A549 (cell line): ENCODE data around the gene ZNF644. TPM values are rescaled to one million over a fixed set of nuclear protein-coding genes. Genes with fewer than 3 reads are reported as not detected.

ENCODE experiments used
- ATAC-seq, 2 experiments: fragments of 200-7000 bp in 1 of 2; fragments of >200 bp in 1 of 2; cut with Nextera tagmentation in 1 of 2; cut with Tn5 transposase in 1 of 2; 3 replicates each; pipeline versions ENCODE4 v1.8.0 to v1.9.1; 2018 to 2020; ENCODE audit warnings: mild to moderate bottlenecking in 1 of 2, moderate library complexity in 1 of 2
- CTCF ChIA-PET: fragments of 300-600 bp; sonication (Branson Sonifier 250); formaldehyde crosslinking; extraction: SDS; loops from one replicate; lab custom pipeline; 2021; ENCODE audit warnings: antibody characterized with exemption, inconsistent platforms; lab: Yijun Ruan, JAX
- POLR2A ChIA-PET: fragments of 350-600 bp; formaldehyde crosslinking; extraction: SDS; loops from one replicate; lab custom pipeline; 2021; ENCODE audit warnings: antibody characterized with exemption, inconsistent platforms; lab: Yijun Ruan, JAX
- DNase-seq, 2 experiments: peaks; one replicate each; pipeline versions ENCODE4 v3.0.0 to v3.0.0-alpha.2; 2011 to 2016; ENCODE audit warnings: low read depth in 1 of 2, low spot score in 1 of 2
- FAIRE-seq: peaks from 2 replicates; lab custom pipeline; 2011; peaks lifted over from hg19 to GRCh38; lab: Jason Lieb, UNC
- H3K27ac ChIP-seq, 2 experiments: fragments of >200 bp; sonication (Bioruptor Twin); formaldehyde crosslinking; 3 replicates each; pipeline ENCODE4 v1.5.1; 2016 to 2017
- H3K4me1 ChIP-seq: fragments of >200 bp; sonication (Bioruptor Twin); formaldehyde crosslinking; 3 replicates; pipeline ENCODE4 v1.6.1; 2016
- H3K4me2 ChIP-seq: fragments of >200 bp; sonication (Bioruptor Twin); formaldehyde crosslinking; 3 replicates; pipeline ENCODE4 v1.6.1; 2016
- H3K4me3 ChIP-seq: fragments of >200 bp; sonication (Bioruptor Twin); formaldehyde crosslinking; 3 replicates; pipeline ENCODE4 v1.5.1; 2016
- H3K9me3 ChIP-seq: fragments of >200 bp; sonication (Bioruptor Twin); formaldehyde crosslinking; 3 replicates; pipeline ENCODE4 v1.6.1; 2016
- BHLHE40 ChIP-seq: IDR thresholded peaks from 2 replicates; pipeline ENCODE4 v1.6.1; 2012; ENCODE audit warnings: low read depth, low read length, inconsistent platforms
- CBX2 ChIP-seq: fragments of 200-600 bp; sonication (generic); IDR thresholded peaks from 2 replicates; pipeline ENCODE4 v1.6.1; 2016; ENCODE audit warnings: low read depth, mild to moderate bottlenecking, borderline replicate concordance
- CBX8 ChIP-seq: fragments of 200-600 bp; sonication (generic); IDR thresholded peaks from 2 replicates; pipeline ENCODE4 v1.6.1; 2016
- CHD2 ChIP-seq: fragments of 150-350 bp; IDR thresholded peaks from 2 replicates; pipeline ENCODE4 v1.6.1; 2014; ENCODE audit warnings: low read length; ENCODE audit not compliant: partially characterized antibody
- CHD4 ChIP-seq: fragments of 200-600 bp; sonication (generic); IDR thresholded peaks from 2 replicates; pipeline ENCODE4 v1.6.1; 2016; ENCODE audit warnings: antibody characterized with exemption, mild to moderate bottlenecking, borderline replicate concordance
- EHF ChIP-seq: fragments of 250-450 bp; sonication (Bioruptor Pico); IDR thresholded peaks from 2 replicates; pipeline ENCODE4 v1.5.0; 2020; ENCODE audit warnings: mild to moderate bottlenecking
- FOSL2 ChIP-seq, 2 experiments: fragments of 450-650 bp in 1 of 2; fragments of >200 bp in 1 of 2; sonication (Bioruptor Twin) in 1 of 2; formaldehyde crosslinking; IDR thresholded peaks; 2 replicates each; pipeline versions ENCODE4 v1.5.0 to v1.6.1; 2016 to 2020; ENCODE audit warnings: mild to moderate bottlenecking in 1 of 2, moderate library complexity in 1 of 2
- FOXS1 ChIP-seq: fragments of 250-450 bp; sonication (Bioruptor Pico); IDR thresholded peaks from 2 replicates; pipeline ENCODE4 v1.5.0; 2020; ENCODE audit warnings: mild to moderate bottlenecking, moderate library complexity
- HDAC2 ChIP-seq: fragments of 200-600 bp; sonication (generic); IDR thresholded peaks from 2 replicates; pipeline ENCODE4 v1.6.1; 2016
- HEYL ChIP-seq: fragments of 250-450 bp; sonication (Bioruptor Pico); IDR thresholded peaks from 2 replicates; pipeline ENCODE4 v1.8.0; 2021; ENCODE audit warnings: mild to moderate bottlenecking, moderate library complexity
- HOXA7 ChIP-seq: fragments of 250-450 bp; sonication (Bioruptor Pico); IDR thresholded peaks from 2 replicates; pipeline ENCODE4 v1.5.0; 2020; ENCODE audit warnings: mild to moderate bottlenecking, moderate library complexity
- HOXB13 ChIP-seq: fragments of 250-450 bp; sonication (Bioruptor Pico); IDR thresholded peaks from 2 replicates; pipeline ENCODE4 v1.5.0; 2020; ENCODE audit warnings: low read depth, mild to moderate bottlenecking, moderate library complexity
- JUN ChIP-seq, 2 experiments: fragments of >200 bp; sonication (Bioruptor Twin); formaldehyde crosslinking; IDR thresholded peaks; 2 replicates in 1 of 2; 3 replicates in 1 of 2; pipeline ENCODE4 v1.6.1; 2016 to 2017
- JUNB ChIP-seq: fragments of >200 bp; sonication (Bioruptor Twin); formaldehyde crosslinking; IDR thresholded peaks from 2 replicates; pipeline ENCODE4 v1.6.1; 2016
- KDM5A ChIP-seq: fragments of 200-600 bp; sonication (generic); IDR thresholded peaks from 2 replicates; pipeline ENCODE4 v1.6.1; 2016; ENCODE audit warnings: antibody characterized with exemption, mild to moderate bottlenecking
- MYC ChIP-seq: IDR thresholded peaks from 2 replicates; pipeline ENCODE4 v1.6.1; 2012; ENCODE audit warnings: mild to moderate bottlenecking, inconsistent platforms, low read length, improper control_type of control experiment, borderline replicate concordance
- NFE2L2 ChIP-seq: fragments of 150-350 bp; conservative IDR thresholded peaks from 2 replicates; pipeline ENCODE4 v1.6.1; 2014; ENCODE audit warnings: low read length
- NPAS2 ChIP-seq: fragments of 250-450 bp; sonication (Bioruptor Pico); IDR thresholded peaks from 2 replicates; pipeline ENCODE4 v1.8.0; 2022; ENCODE audit warnings: mild to moderate bottlenecking, moderate library complexity, borderline replicate concordance
- NR3C1 ChIP-seq: fragments of >200 bp; sonication (Bioruptor Twin); formaldehyde crosslinking; IDR thresholded peaks from 3 replicates; pipeline ENCODE4 v1.6.1; 2017
- POLR2A ChIP-seq: IDR thresholded peaks from 2 replicates; pipeline ENCODE4 v1.6.1; 2012; ENCODE audit warnings: mild to moderate bottlenecking, low read length
- RAD21 ChIP-seq, 2 experiments: fragments of >200 bp in 1 of 2; sonication (Bioruptor Twin) in 1 of 2; formaldehyde crosslinking in 1 of 2; IDR thresholded peaks in 1 of 2; conservative IDR thresholded peaks in 1 of 2; 2 replicates in 1 of 2; 3 replicates in 1 of 2; pipeline ENCODE4 v1.6.1; 2012 to 2018; ENCODE audit warnings: inconsistent platforms in 1 of 2
- RNF2 ChIP-seq: fragments of 200-600 bp; sonication (generic); IDR thresholded peaks from 2 replicates; pipeline ENCODE4 v1.6.1; 2016; ENCODE audit warnings: low read depth, mild to moderate bottlenecking, antibody characterized with exemption, moderate library complexity, borderline replicate concordance
- SREBF2 ChIP-seq: fragments of 450-650 bp; IDR thresholded peaks from 2 replicates; pipeline ENCODE4 v1.6.1; 2014; ENCODE audit warnings: mild to moderate bottlenecking, moderate library complexity
- TP53 ChIP-seq: fragments of 250-450 bp; sonication (Bioruptor Pico); IDR thresholded peaks from 2 replicates; pipeline ENCODE4 v1.5.0; 2021; ENCODE audit warnings: mild to moderate bottlenecking, moderate library complexity
- ZC3H11A ChIP-seq: fragments of 450-650 bp; IDR thresholded peaks from 2 replicates; pipeline ENCODE4 v1.6.1; 2014; ENCODE audit warnings: antibody characterized with exemption, mild to moderate bottlenecking
- ZFP36 ChIP-seq: fragments of 450-650 bp; IDR thresholded peaks from 2 replicates; pipeline ENCODE4 v1.6.1; 2014; ENCODE audit warnings: borderline replicate concordance; ENCODE audit not compliant: partially characterized antibody
- ZSCAN20 ChIP-seq: fragments of 250-450 bp; sonication (Bioruptor Pico); IDR thresholded peaks from 2 replicates; pipeline ENCODE4 v1.8.0; 2022; ENCODE audit warnings: mild to moderate bottlenecking, moderate library complexity
- WGBS: methylation state at CpG from one replicate; pipeline ENCODE4 v1.1.6; 2017; ENCODE audit errors: missing lambda C conversion rate; 5-methylcytosine and 5-hydroxymethylcytosine counted together
- polyA plus RNA-seq, 4 experiments: library from polyadenylated mRNA; depleted of rRNA in 3 of 4; stranded (reverse); fragments of >200 nt; fragmentation: RNase III in 1 of 4; extraction: RNeasy Plus Mini Kit Qiagen cat#74134 plus additional on column Dnase treatment in 1 of 4; gene quantifications; 2 replicates in 3 of 4; 3 replicates in 1 of 4; pipeline ENCODE4 v1.2.3, GENCODE V29; 2011 to 2017
- TF ChIP-seq, protein P1 (sequence below): IDR thresholded peaks from 2 replicates; pipeline ENCODE4 v1.6.1; 2012
- TF ChIP-seq, protein P2 (sequence below): fragments of 250-450 bp; sonication (Bioruptor Pico); IDR thresholded peaks from 2 replicates; pipeline ENCODE4 v1.5.0; 2020; ENCODE audit warnings: low read depth, mild to moderate bottlenecking, moderate library complexity
- TF ChIP-seq, protein P3 (sequence below): fragments of 450-650 bp; IDR thresholded peaks from 2 replicates; pipeline ENCODE4 v1.6.1; 2014; ENCODE audit warnings: antibody characterized with exemption
- TF ChIP-seq, protein P4 (sequence below): fragments of >200 bp; sonication (Bioruptor Twin); formaldehyde crosslinking; IDR thresholded peaks from 3 replicates; pipeline ENCODE4 v1.5.1; 2016

Gene ZNF644
- polyA plus RNA-seq, 2 of the 4 experiments (the other 2 are of a cell fraction), result 14.8 to 24.9 TPM

DNA sequence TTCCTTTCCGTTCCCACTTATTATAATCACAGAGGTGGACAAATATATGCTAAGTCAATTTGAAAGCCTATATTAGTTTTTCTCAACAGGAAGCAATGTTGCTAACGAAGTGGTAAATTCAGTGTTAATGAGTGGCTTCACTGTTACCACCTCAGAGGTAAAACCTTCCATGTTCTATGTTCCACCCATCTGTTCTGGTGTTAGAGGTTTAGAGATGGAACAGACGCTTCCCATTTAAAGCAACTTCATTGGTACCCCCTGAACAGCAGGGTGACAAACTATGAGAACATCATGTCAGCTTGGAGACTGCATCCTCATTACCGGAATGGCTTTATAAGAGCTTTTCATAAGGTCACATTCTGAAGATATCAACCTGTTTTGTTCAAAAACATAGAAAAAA lies 77.9 kb downstream of the ZNF644 start:
- Histone ChIP-seq H3K9me3 (no peaks in the 10 kb centered on the region), H3K4me2 (no peak overlapping the region), H3K4me3 (no peak overlapping the region), H3K4me1 (no peaks in the 10 kb centered on the region), H3K27ac (no peak overlapping the region)
- ChIA-PET POLR2A (no interaction called here), CTCF (no interaction called here)
- WGBS, result 95% methylated on average over 4 of the region's 4 CpGs
- DNase-seq (no peak), FAIRE-seq (no peak), ATAC-seq (no peak)
- TF ChIP-seq NR3C1 (no peak), NFE2L2 (no peak), RNF2 (no peak), HOXA7 (CRISPR knock-in tag) (no peak), HOXB13 (CRISPR knock-in tag) (no peak), BHLHE40 (no peak), TP53 (CRISPR knock-in tag) (no peak), JUN (IDR thresholded peaks at IDR 0.05) (no peak), JUNB (no peak), HEYL (no peak)
- TF ChIP-seq, protein P1, sequence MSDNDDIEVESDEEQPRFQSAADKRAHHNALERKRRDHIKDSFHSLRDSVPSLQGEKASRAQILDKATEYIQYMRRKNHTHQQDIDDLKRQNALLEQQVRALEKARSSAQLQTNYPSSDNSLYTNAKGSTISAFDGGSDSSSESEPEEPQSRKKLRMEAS, result no peak

DNA sequence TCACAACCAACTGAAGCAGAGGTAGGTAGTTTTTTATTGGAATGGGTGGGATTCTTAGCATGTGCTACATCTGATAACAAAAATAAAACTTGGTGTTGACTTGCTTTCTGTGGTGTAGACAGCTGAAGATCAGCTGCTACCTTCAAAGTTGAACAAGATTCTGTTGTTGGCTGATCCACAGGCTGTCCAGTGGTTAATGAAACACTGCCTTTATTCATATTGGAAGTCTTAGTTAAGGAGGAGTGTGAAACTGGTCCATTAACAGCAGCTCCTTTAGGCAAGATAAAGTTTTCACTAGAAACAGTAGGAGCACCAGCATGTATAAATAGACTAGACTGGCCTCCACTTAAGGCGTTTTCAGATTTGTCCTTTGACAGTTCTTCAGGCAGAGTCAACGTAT lies 81.1 kb downstream of the ZNF644 start:
- Histone ChIP-seq H3K4me2 (no peak overlapping the region), H3K9me3 (no peaks in the 10 kb centered on the region), H3K27ac (no peak overlapping the region), H3K4me1 (peaks cover 14% of the 10 kb centered on the region; the same call in 2 of the 3 replicates), H3K4me3 (no peak overlapping the region)
- ChIA-PET CTCF (no interaction called here), POLR2A (no interaction called here)
- ATAC-seq, result no peak
- no peak for DNase-seq
- TF ChIP-seq CHD2 (no peak), MYC (no peak), CHD4 (no peak), KDM5A (no peak), NPAS2 (CRISPR knock-in tag) (no peak), CBX2 (no peak), ZSCAN20 (CRISPR knock-in tag) (no peak), RAD21 (conservative IDR thresholded peaks at IDR 0.05 in 1 of 2, IDR thresholded peaks at IDR 0.05 in 1 of 2) (no peak), POLR2A (no peak), EHF (no peak), RNF2 (no peak), CBX8 (no peak), NR3C1 (no peak)
- WGBS, result 88% methylated on average over 2 of the region's 2 CpGs
- FAIRE-seq, result no peak

DNA sequence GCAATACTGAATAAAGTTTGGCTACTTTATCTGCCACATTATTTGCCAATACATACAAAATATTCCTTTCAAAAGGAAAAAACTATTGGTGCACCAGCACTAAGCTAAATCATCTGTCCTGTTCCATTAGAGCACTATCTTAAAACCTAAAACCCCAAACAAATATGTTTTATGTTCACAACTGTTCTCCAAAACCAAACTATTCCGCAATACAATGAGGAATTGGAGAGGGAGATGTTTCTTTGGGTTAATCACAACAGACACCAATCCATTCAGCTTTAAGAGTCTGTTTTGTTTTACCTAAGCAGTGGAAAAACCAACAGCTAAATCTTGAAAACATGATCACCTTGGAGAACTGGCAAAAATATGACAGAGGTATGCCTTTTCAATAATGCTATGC lies 85.1 kb downstream of the ZNF644 start:
- CTCF ChIA-PET, result interaction anchor here (0.9 to 1.2 kb wide), 2 partner anchors 10 to 18 kb away, joined by 3 read pairs; no protein-coding TSS in a partner anchor
- WGBS, result 100% methylated on average over 1 of the region's 1 CpG
- no peak for DNase-seq
- Histone ChIP-seq H3K9me3 (no peaks in the 10 kb centered on the region), H3K4me1 (peaks cover 14% of the 10 kb centered on the region; the same call in 2 of the 3 replicates), H3K4me3 (no peak overlapping the region), H3K4me2 (no peak overlapping the region), H3K27ac (no peak overlapping the region)
- ATAC-seq, result no peak
- no peak for TF ChIP-seq HOXB13 (CRISPR knock-in tag)
- TF ChIP-seq CHD2, result no peak
- no peak for TF ChIP-seq ZSCAN20 (CRISPR knock-in tag)
- no peak for TF ChIP-seq FOSL2 (IDR thresholded peaks at IDR 0.05)
- TF ChIP-seq FOSL2 (CRISPR knock-in tag; IDR thresholded peaks at IDR 0.05), result no peak
- no peak for TF ChIP-seq NR3C1
- TF ChIP-seq, protein P2, sequence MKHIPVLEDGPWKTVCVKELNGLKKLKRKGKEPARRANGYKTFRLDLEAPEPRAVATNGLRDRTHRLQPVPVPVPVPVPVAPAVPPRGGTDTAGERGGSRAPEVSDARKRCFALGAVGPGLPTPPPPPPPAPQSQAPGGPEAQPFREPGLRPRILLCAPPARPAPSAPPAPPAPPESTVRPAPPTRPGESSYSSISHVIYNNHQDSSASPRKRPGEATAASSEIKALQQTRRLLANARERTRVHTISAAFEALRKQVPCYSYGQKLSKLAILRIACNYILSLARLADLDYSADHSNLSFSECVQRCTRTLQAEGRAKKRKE (CRISPR knock-in tag), result no peak
- TF ChIP-seq, protein P3, sequence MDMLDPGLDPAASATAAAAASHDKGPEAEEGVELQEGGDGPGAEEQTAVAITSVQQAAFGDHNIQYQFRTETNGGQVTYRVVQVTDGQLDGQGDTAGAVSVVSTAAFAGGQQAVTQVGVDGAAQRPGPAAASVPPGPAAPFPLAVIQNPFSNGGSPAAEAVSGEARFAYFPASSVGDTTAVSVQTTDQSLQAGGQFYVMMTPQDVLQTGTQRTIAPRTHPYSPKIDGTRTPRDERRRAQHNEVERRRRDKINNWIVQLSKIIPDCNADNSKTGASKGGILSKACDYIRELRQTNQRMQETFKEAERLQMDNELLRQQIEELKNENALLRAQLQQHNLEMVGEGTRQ, result no peak
- TF ChIP-seq RAD21 (conservative IDR thresholded peaks at IDR 0.05 in 1 of 2, IDR thresholded peaks at IDR 0.05 in 1 of 2), result no peak
- no peak for TF ChIP-seq FOXS1 (CRISPR knock-in tag)
- no peak for TF ChIP-seq CBX8
- no peak for TF ChIP-seq BHLHE40
- no peak for TF ChIP-seq SREBF2
- TF ChIP-seq JUN (IDR thresholded peaks at IDR 0.05), result no peak
- no peak for TF ChIP-seq ZC3H11A
- TF ChIP-seq MYC, result no peak
- TF ChIP-seq ZFP36, result no peak
- no peak for TF ChIP-seq HDAC2
- TF ChIP-seq, protein P4, sequence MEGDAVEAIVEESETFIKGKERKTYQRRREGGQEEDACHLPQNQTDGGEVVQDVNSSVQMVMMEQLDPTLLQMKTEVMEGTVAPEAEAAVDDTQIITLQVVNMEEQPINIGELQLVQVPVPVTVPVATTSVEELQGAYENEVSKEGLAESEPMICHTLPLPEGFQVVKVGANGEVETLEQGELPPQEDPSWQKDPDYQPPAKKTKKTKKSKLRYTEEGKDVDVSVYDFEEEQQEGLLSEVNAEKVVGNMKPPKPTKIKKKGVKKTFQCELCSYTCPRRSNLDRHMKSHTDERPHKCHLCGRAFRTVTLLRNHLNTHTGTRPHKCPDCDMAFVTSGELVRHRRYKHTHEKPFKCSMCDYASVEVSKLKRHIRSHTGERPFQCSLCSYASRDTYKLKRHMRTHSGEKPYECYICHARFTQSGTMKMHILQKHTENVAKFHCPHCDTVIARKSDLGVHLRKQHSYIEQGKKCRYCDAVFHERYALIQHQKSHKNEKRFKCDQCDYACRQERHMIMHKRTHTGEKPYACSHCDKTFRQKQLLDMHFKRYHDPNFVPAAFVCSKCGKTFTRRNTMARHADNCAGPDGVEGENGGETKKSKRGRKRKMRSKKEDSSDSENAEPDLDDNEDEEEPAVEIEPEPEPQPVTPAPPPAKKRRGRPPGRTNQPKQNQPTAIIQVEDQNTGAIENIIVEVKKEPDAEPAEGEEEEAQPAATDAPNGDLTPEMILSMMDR, result no peak
- FAIRE-seq, result no peak
- POLR2A ChIA-PET, result no interaction called here
